OCI-LY3 (cell line): ENCODE measurements around the gene AASDH.

Experiments
- EZH2phosphoT487 ChIP-seq: fragments of 200-600 bp; shearing (Covaris generic); IDR thresholded peaks from 2 replicates; pipeline ENCODE4 v1.6.1; 2018; ENCODE audit warnings: antibody characterized with exemption, mixed run types, low read depth
- TF ChIP-seq, protein P1 (sequence below): fragments of 200-600, 300-600 bp; sonication (generic); IDR thresholded peaks from 2 replicates; pipeline ENCODE4 v1.5.1; 2014; ENCODE audit warnings: antibody characterized with exemption, low read length, low read depth

DNA sequence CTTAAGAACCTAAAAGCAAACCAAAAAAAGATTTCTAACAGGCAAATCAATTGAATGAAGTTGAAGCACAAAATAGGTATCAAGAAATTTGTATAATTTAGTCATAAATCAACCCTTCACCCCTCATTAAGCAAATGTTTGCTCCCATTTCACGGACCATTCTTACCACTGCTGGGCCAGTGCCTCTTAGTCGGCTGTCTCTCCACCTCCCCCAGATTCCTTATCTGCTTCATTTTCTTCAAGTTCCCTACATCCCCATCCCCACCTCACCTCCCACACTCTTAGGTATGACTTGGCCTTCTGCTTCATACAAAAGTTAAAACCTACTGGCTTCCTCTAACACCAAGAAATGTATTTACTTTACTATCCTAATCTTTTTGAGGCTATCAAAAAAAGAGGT lies 11.8 kb downstream of the AASDH start:
- TF ChIP-seq, protein P1, sequence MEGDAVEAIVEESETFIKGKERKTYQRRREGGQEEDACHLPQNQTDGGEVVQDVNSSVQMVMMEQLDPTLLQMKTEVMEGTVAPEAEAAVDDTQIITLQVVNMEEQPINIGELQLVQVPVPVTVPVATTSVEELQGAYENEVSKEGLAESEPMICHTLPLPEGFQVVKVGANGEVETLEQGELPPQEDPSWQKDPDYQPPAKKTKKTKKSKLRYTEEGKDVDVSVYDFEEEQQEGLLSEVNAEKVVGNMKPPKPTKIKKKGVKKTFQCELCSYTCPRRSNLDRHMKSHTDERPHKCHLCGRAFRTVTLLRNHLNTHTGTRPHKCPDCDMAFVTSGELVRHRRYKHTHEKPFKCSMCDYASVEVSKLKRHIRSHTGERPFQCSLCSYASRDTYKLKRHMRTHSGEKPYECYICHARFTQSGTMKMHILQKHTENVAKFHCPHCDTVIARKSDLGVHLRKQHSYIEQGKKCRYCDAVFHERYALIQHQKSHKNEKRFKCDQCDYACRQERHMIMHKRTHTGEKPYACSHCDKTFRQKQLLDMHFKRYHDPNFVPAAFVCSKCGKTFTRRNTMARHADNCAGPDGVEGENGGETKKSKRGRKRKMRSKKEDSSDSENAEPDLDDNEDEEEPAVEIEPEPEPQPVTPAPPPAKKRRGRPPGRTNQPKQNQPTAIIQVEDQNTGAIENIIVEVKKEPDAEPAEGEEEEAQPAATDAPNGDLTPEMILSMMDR, result no peak
- no peak for TF ChIP-seq EZH2phosphoT487
